Activated CD8-positive, alpha-beta T cell treated with anti-CD3 and anti-CD28 coated beads for 36 hours (primary cell): Measurements from ENCODE around the gene DISP2. TPM values are rescaled to one million over a fixed set of nuclear protein-coding genes. Genes with fewer than 3 reads are reported as not detected.

ENCODE experiments used
- ATAC-seq: fragments of 200-7000 bp; cut with Tn5 transposase; one replicate; pipeline ENCODE4 v1.10.0; 2021; ENCODE audit warnings: mild to moderate bottlenecking, moderate library complexity
- CTCF ChIA-PET: fragments of 350-600 bp; sonication (Branson Sonifier 250); formaldehyde crosslinking; loops from one replicate; lab custom pipeline; 2021; ENCODE audit warnings: antibody characterized with exemption; lab: Charles Lee
- POLR2A ChIA-PET: fragments of 350-600 bp; sonication (Branson Sonifier 250); formaldehyde crosslinking; loops from one replicate; lab custom pipeline; 2021; ENCODE audit warnings: antibody characterized with exemption; lab: Charles Lee
- DNase-seq: peaks from one replicate; pipeline ENCODE4 v3.0.0-alpha.2; 2020
- H3K27ac Mint-ChIP-seq: one replicate; pipeline ENCODE4 v1.8.0; 2021; ENCODE audit warnings: mild to moderate bottlenecking, mixed read lengths
- H3K27me3 Mint-ChIP-seq: one replicate; pipeline ENCODE4 v1.8.0; 2021; ENCODE audit warnings: mixed read lengths
- H3K36me3 Mint-ChIP-seq: one replicate; pipeline ENCODE4 v1.8.0; 2021; ENCODE audit warnings: low read depth, mixed read lengths
- H3K4me1 Mint-ChIP-seq: one replicate; pipeline ENCODE4 v1.8.0; 2021; ENCODE audit warnings: low read depth, mixed read lengths
- H3K4me3 Mint-ChIP-seq: one replicate; pipeline ENCODE4 v1.8.0; 2021; ENCODE audit warnings: mild to moderate bottlenecking, moderate library complexity, mixed read lengths
- H3K9me3 Mint-ChIP-seq: one replicate; pipeline ENCODE4 v1.8.0; 2021; ENCODE audit warnings: mixed read lengths
- intact Hi-C: fragments of 100-400 bp; cut with micrococcal nuclease; formaldehyde crosslinking; loops from one replicate; pipeline ENCODE4 v1.10.0; 2022
- total RNA-seq, 2 experiments: library from RNA; stranded (reverse); gene quantifications; one replicate each; pipeline ENCODE4 v1.2.3, GENCODE V29; 2021
- TF ChIP-seq, protein P1 (sequence below): fragments of 200-600 bp; IDR thresholded peaks from one replicate; pipeline ENCODE4 v1.8.0; 2022; ENCODE audit warnings: antibody characterized with exemption, mild to moderate bottlenecking

The DISP2 gene
- total RNA-seq, 2 experiments from 2014 or later = 0.09 to 0.20 TPM

- ChIA-PET CTCF (interaction anchor here (1.3 to 12.4 kb wide), 7 partner anchors 11 to 123 kb away, joined by 3 to 376 read pairs (median 201); partner anchors contain the start of genes INAFM2 and PLCB2), POLR2A (interaction anchor here (0.9 to 3.3 kb wide), 3 partner anchors 12 to 31 kb away, joined by 3 to 12 read pairs (median 3); partner anchors contain the start of gene PLCB2)
- H3K4me3 Mint-ChIP-seq = no peak overlapping the region
- ATAC-seq (no peak), DNase-seq (no peak)
- H3K4me1 Mint-ChIP-seq = peaks cover 2% of the 10 kb centered on the region
- no peaks in the 10 kb centered on the region for H3K27me3 Mint-ChIP-seq
- TF ChIP-seq, protein P1, sequence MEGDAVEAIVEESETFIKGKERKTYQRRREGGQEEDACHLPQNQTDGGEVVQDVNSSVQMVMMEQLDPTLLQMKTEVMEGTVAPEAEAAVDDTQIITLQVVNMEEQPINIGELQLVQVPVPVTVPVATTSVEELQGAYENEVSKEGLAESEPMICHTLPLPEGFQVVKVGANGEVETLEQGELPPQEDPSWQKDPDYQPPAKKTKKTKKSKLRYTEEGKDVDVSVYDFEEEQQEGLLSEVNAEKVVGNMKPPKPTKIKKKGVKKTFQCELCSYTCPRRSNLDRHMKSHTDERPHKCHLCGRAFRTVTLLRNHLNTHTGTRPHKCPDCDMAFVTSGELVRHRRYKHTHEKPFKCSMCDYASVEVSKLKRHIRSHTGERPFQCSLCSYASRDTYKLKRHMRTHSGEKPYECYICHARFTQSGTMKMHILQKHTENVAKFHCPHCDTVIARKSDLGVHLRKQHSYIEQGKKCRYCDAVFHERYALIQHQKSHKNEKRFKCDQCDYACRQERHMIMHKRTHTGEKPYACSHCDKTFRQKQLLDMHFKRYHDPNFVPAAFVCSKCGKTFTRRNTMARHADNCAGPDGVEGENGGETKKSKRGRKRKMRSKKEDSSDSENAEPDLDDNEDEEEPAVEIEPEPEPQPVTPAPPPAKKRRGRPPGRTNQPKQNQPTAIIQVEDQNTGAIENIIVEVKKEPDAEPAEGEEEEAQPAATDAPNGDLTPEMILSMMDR = no peak
- no peaks in the 10 kb centered on the region for H3K36me3 Mint-ChIP-seq
- H3K27ac Mint-ChIP-seq = no peak overlapping the region
- H3K9me3 Mint-ChIP-seq = no peaks in the 10 kb centered on the region
- intact Hi-C loops = no loop called here
Measured at GRCh38 chr15:40340038-40340739, 17.8 kb upstream of the DISP2 start.

GRCh38 chr15:40340740-40341400 is 17.1 kb upstream of the DISP2 start, which contains the start of gene CCDC9B:
TSS of gene CCDC9B (minus strand) at chr15:40340939. CDS start at chr15:40340819, 120 bp downstream.
- TF ChIP-seq, protein P1 = no peak
- H3K27ac Mint-ChIP-seq = no peak within 1 kb of the TSS
- no peaks in the 10 kb centered on the region for H3K36me3 Mint-ChIP-seq
- intact Hi-C loops = no loop called here
- H3K4me3 Mint-ChIP-seq = no peak within 1 kb of the TSS
- ChIA-PET POLR2A (interaction anchor here (1.3 kb wide), 1 partner anchor 12 kb away, joined by 3 read pairs; no protein-coding TSS in a partner anchor), CTCF (interaction anchor here (1.3 to 12.4 kb wide), 8 partner anchors 12 to 124 kb away, joined by 3 to 376 read pairs (median 142); partner anchors contain the start of genes DISP2, INAFM2, PHGR1 and PLCB2)
- no peaks in the 10 kb centered on the region for H3K27me3 Mint-ChIP-seq
- DNase-seq (no peak), ATAC-seq (no peak)
- H3K9me3 Mint-ChIP-seq = no peaks in the 10 kb centered on the region
- peaks cover 2% of the 10 kb centered on the region for H3K4me1 Mint-ChIP-seq

DNA sequence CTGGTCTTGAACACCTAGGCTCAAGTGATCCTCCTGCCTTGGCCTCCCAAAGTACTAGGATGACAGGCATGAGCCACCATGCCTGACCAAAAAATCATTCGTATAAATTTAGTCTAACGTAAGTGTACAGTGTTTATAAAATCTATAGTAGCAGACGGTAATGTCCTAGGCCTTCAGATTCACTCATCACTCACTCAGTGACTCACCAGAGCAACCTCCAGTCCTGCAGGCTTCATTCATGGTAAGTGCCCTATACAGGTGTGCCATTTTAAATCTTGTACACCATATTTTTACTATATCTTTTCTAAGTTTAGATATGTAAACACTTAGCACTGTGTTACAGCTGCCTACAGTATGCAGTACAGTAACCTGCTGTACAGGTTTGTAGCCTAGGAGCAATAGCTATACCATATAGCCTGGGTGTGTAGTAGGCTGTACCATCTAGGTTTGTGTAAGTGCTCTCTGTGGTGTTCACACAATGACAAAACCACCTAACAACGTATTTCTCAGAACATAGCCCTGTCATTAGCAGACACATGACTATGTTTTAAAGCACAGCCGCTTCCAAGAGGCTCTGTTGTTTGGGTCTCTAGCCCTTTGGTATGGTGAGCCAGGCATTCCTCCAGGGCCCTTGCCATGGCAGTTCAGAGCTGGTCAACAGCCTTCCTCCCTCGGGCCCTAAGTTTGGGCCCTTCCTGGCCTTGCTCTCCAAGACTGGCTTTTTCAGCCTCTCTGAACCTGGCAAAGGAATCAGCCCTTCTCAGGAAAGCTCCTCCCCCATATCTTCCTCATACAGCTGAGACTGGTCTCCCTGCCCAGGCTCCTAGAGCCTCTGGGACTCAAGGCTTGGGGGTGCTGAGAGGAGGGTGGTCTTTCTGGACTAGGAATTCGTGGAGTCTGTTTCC is 15.4 kb upstream of the DISP2 start:
- intact Hi-C loops = no loop called here
- Mint-ChIP-seq H3K36me3 (no peaks in the 10 kb centered on the region), H3K27ac (no peak overlapping the region), H3K9me3 (no peaks in the 10 kb centered on the region), H3K4me1 (peaks cover 2% of the 10 kb centered on the region), H3K4me3 (no peak overlapping the region), H3K27me3 (no peaks in the 10 kb centered on the region)
- no peak for DNase-seq
- CTCF ChIA-PET = interaction anchor here (0.8 to 12.4 kb wide), 11 partner anchors 8 to 297 kb away, joined by 3 to 376 read pairs (median 25); partner anchors contain the start of genes DISP2, INAFM2, PHGR1 and PLCB2
- TF ChIP-seq, protein P1 = no peak
- POLR2A ChIA-PET = interaction anchor here (0.6 to 1.0 kb wide), 3 partner anchors 15 to 88 kb away, joined by 3 to 4 read pairs (median 3); partner anchors contain the start of gene DISP2
- ATAC-seq = no peak

- Mint-ChIP-seq H3K4me1 (no peaks in the 10 kb centered on the region), H3K27ac (no peak overlapping the region), H3K9me3 (no peaks in the 10 kb centered on the region), H3K27me3 (no peaks in the 10 kb centered on the region), H3K36me3 (no peaks in the 10 kb centered on the region), H3K4me3 (no peak overlapping the region)
- TF ChIP-seq, protein P1 = no peak
- DNase-seq (no peak), ATAC-seq (no peak)
- CTCF ChIA-PET = interaction anchor here (0.8 to 12.4 kb wide), 20 partner anchors 8 to 298 kb away, joined by 3 to 376 read pairs (median 6); partner anchors contain the start of genes BAHD1, DISP2, INAFM2 and IVD
- intact Hi-C loops = no loop called here
- POLR2A ChIA-PET = interaction anchor here (0.8 to 1.0 kb wide), 5 partner anchors 10 to 76 kb away, joined by 3 to 5 read pairs (median 3); partner anchors contain the start of gene DISP2
Measured at GRCh38 chr15:40343512-40343911, 14.5 kb upstream of the DISP2 start.
